Endothelial cell (in vitro differentiated cells): Measurements from ENCODE around the gene SLC6A18. TPM values are rescaled to one million over a fixed set of nuclear protein-coding genes. Genes with fewer than 3 reads are reported as not detected.

ENCODE experiments used
- DNase-seq: peaks from one replicate; pipeline ENCODE4 v3.0.0; 2021; ENCODE audit warnings: low spot score
- H3K27ac Mint-ChIP-seq: one replicate; pipeline ENCODE4 v1.8.0; 2021; ENCODE audit warnings: mixed read lengths, inconsistent platforms; ENCODE audit not compliant: unreplicated experiment
- H3K27me3 Mint-ChIP-seq: one replicate; pipeline ENCODE4 v1.8.0; 2021; ENCODE audit warnings: mild to moderate bottlenecking, moderate library complexity, mixed read lengths, inconsistent platforms; ENCODE audit not compliant: unreplicated experiment
- H3K36me3 Mint-ChIP-seq: one replicate; pipeline ENCODE4 v1.8.0; 2021; ENCODE audit warnings: mild to moderate bottlenecking, low read depth, mixed read lengths, inconsistent platforms; ENCODE audit not compliant: unreplicated experiment
- H3K4me1 Mint-ChIP-seq: one replicate; pipeline ENCODE4 v1.8.0; 2021; ENCODE audit warnings: mild to moderate bottlenecking, mixed read lengths, inconsistent platforms; ENCODE audit not compliant: unreplicated experiment
- H3K4me3 Mint-ChIP-seq: one replicate; pipeline ENCODE4 v1.8.0; 2021; ENCODE audit warnings: mild to moderate bottlenecking, mixed read lengths, inconsistent platforms; ENCODE audit not compliant: unreplicated experiment
- H3K9me3 Mint-ChIP-seq: one replicate; pipeline ENCODE4 v1.8.0; 2021; ENCODE audit warnings: mixed read lengths, inconsistent platforms; ENCODE audit not compliant: unreplicated experiment
- CTCF ChIP-seq: fragments of 200-600 bp; sonication (generic); IDR thresholded peaks from one replicate; pipeline ENCODE4 v1.5.0; 2021; ENCODE audit warnings: antibody characterized with exemption; ENCODE audit not compliant: unreplicated experiment
- total RNA-seq: library from RNA; stranded (reverse); fragmentation: NEBNext Ultra II Directional; extraction: Animal tissue kit (Norgen Biotek cat#: 25700); gene quantifications from one replicate; pipeline ENCODE4 v1.2.1, GENCODE V29; 2021; ENCODE audit not compliant: unreplicated experiment

Gene SLC6A18
- total RNA-seq, 1 donor from 2014 or later: not detected

- H3K9me3 Mint-ChIP-seq: peaks cover 14% of the 10 kb centered on the region
- no peak for TF ChIP-seq CTCF
Measured at GRCh38 chr5:1259806-1260480, 34.8 kb downstream of the SLC6A18 start.

GRCh38 chr5:1261643-1262042, 36.5 kb downstream of the SLC6A18 start:
- H3K36me3 Mint-ChIP-seq: peaks cover 10% of the 10 kb centered on the region
- peaks cover 14% of the 10 kb centered on the region for H3K9me3 Mint-ChIP-seq
- no peak for TF ChIP-seq CTCF
- H3K27ac Mint-ChIP-seq: no peak overlapping the region
- H3K27me3 Mint-ChIP-seq: peaks cover 7% of the 10 kb centered on the region
- no peak for DNase-seq
- H3K4me1 Mint-ChIP-seq: no peaks in the 10 kb centered on the region
- H3K4me3 Mint-ChIP-seq: no peak overlapping the region

More at GRCh38 chr5:1259806-1260480, 34.8 kb downstream of the SLC6A18 start:
- Mint-ChIP-seq H3K27me3 (peaks cover 7% of the 10 kb centered on the region), H3K4me3 (no peak overlapping the region), H3K4me1 (no peaks in the 10 kb centered on the region), H3K36me3 (peaks cover 10% of the 10 kb centered on the region), H3K27ac (no peak overlapping the region)
- DNase-seq: no peak

- no peak for DNase-seq
- Mint-ChIP-seq H3K4me1 (no peaks in the 10 kb centered on the region), H3K27ac (no peak overlapping the region), H3K36me3 (peaks cover 10% of the 10 kb centered on the region), H3K4me3 (peak overlapping the region; percentile 48), H3K9me3 (peaks cover 14% of the 10 kb centered on the region), H3K27me3 (peaks cover 7% of the 10 kb centered on the region)
- no peak for TF ChIP-seq CTCF
Measured at GRCh38 chr5:1262381-1262780, 37.2 kb downstream of the SLC6A18 start.

GRCh38 chr5:1264211-1264610, 39.0 kb downstream of the SLC6A18 start:
- peaks cover 14% of the 10 kb centered on the region for H3K9me3 Mint-ChIP-seq
- peaks cover 10% of the 10 kb centered on the region for H3K36me3 Mint-ChIP-seq

More at GRCh38 chr5:1264211-1264610, 39.0 kb downstream of the SLC6A18 start:
- H3K4me3 Mint-ChIP-seq: no peak overlapping the region
- DNase-seq: no peak
- H3K27ac Mint-ChIP-seq: no peak overlapping the region
- peaks cover 2% of the 10 kb centered on the region for H3K27me3 Mint-ChIP-seq
- H3K4me1 Mint-ChIP-seq: no peaks in the 10 kb centered on the region
- TF ChIP-seq CTCF: no peak
